DOHH2 (cell line): ENCODE results near the gene FGF1.

ENCODE experiments used
- H3F3A ChIP-seq: fragments of 200-600 bp; sonication (generic), shearing (Covaris generic); 2 replicates; pipeline ENCODE4 v1.6.0; 2016; ENCODE audit warnings: antibody characterized with exemption, mild to moderate bottlenecking; ENCODE audit not compliant: control insufficient read depth, insufficient read depth
- H3K27ac ChIP-seq: fragments of 200-600 bp; sonication (generic); 2 replicates; pipeline ENCODE4 v1.5.1; 2014; ENCODE audit warnings: low read depth, mild to moderate bottlenecking, low read length, moderate library complexity
- H3K27me3 ChIP-seq: fragments of 200-600 bp; sonication (generic); 2 replicates; pipeline ENCODE4 v1.6.1; 2014; ENCODE audit warnings: mild to moderate bottlenecking, low read length, mixed read lengths; ENCODE audit not compliant: control insufficient read depth
- H3K36me3 ChIP-seq: fragments of 200-600 bp; sonication (generic); 2 replicates; pipeline ENCODE4 v1.6.1; 2014; ENCODE audit warnings: mild to moderate bottlenecking, low read length, moderate library complexity, mixed read lengths; ENCODE audit not compliant: control insufficient read depth
- H3K4me1 ChIP-seq: fragments of 200-600 bp; sonication (generic); 2 replicates; pipeline ENCODE4 v1.6.1; 2014; ENCODE audit warnings: mild to moderate bottlenecking, low read length, mixed read lengths; ENCODE audit not compliant: control insufficient read depth
- H3K4me2 ChIP-seq: fragments of 200-600 bp; sonication (generic); 2 replicates; pipeline ENCODE4 v1.6.0; 2014; ENCODE audit warnings: mild to moderate bottlenecking, low read length, moderate library complexity
- H3K4me3 ChIP-seq: fragments of 200-600 bp; sonication (generic); 2 replicates; pipeline ENCODE4 v1.5.1; 2014; ENCODE audit warnings: mild to moderate bottlenecking, low read length, mixed read lengths
- H3K79me2 ChIP-seq: fragments of 200-600 bp; sonication (generic); 2 replicates; pipeline ENCODE4 v1.6.1; 2014; ENCODE audit warnings: mild to moderate bottlenecking, low read length, mixed read lengths; ENCODE audit not compliant: control insufficient read depth
- H3K9me2 ChIP-seq: fragments of 200-600 bp; sonication (generic); replicated peaks from 2 replicates; pipeline ENCODE4 v1.6.1; 2014; ENCODE audit warnings: mild to moderate bottlenecking, low read length, mixed read lengths; ENCODE audit not compliant: control insufficient read depth
- H3K9me3 ChIP-seq: fragments of 200-600 bp; sonication (generic); 2 replicates; pipeline ENCODE4 v1.6.1; 2014; ENCODE audit warnings: antibody characterized with exemption, low read length, mixed read lengths; ENCODE audit not compliant: control insufficient read depth, insufficient read depth
- H4K20me1 ChIP-seq: fragments of 200-600 bp; sonication (generic); 2 replicates; pipeline ENCODE4 v1.6.0; 2014; ENCODE audit warnings: low read depth, mild to moderate bottlenecking, antibody characterized with exemption, low read length, moderate library complexity; ENCODE audit not compliant: control insufficient read depth, insufficient read depth
- CTCF ChIP-seq: fragments of 200-600 bp; sonication (generic); IDR thresholded peaks from one replicate; pipeline ENCODE4 v1.5.1; 2014; ENCODE audit warnings: antibody characterized with exemption, mild to moderate bottlenecking, low read depth, low read length; ENCODE audit not compliant: poor library complexity, severe bottlenecking
- EZH2phosphoT487 ChIP-seq: fragments of 200-600 bp; sonication (generic); IDR thresholded peaks from 2 replicates; pipeline ENCODE4 v1.6.1; 2017; ENCODE audit warnings: borderline replicate concordance, mild to moderate bottlenecking, antibody characterized with exemption, low read length, moderate library complexity, mixed read lengths

FGF1 gene

DNA sequence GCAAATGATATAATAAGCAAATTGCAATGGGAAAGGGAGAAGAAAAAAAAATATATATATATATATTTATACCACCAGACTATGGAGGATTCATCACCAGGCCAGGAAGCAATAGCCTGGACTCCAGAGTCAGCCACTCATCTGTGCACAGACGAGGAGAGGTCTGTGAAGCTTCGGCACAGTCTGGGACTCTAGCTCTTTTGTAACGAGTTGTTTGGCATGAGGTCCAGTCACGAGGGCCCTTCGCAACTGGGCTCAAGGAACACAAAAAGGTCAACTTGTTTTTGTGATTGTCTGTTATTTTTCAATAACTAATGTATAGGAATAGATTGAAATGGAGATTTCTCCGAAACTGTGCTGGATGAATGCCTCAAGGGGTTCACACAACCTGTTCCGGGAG is 14.7 kb upstream of the FGF1 start:
- no peak overlapping the region for H3K4me3 ChIP-seq
- H3K4me2 ChIP-seq, result no peak overlapping the region
- no peaks in the 10 kb centered on the region for H3K9me3 ChIP-seq
- no peaks in the 10 kb centered on the region for H3K79me2 ChIP-seq
- no peaks in the 10 kb centered on the region for H3F3A ChIP-seq
- no peaks in the 10 kb centered on the region for H3K4me1 ChIP-seq
- no peaks in the 10 kb centered on the region for H3K36me3 ChIP-seq
- H3K27me3 ChIP-seq, result peaks cover 19% of the 10 kb centered on the region
- H3K27ac ChIP-seq, result no peak overlapping the region
- no peaks in the 10 kb centered on the region for H4K20me1 ChIP-seq
- TF ChIP-seq CTCF (no peak), EZH2phosphoT487 (no peak)
- H3K9me2 ChIP-seq, result no peaks in the 10 kb centered on the region

DNA sequence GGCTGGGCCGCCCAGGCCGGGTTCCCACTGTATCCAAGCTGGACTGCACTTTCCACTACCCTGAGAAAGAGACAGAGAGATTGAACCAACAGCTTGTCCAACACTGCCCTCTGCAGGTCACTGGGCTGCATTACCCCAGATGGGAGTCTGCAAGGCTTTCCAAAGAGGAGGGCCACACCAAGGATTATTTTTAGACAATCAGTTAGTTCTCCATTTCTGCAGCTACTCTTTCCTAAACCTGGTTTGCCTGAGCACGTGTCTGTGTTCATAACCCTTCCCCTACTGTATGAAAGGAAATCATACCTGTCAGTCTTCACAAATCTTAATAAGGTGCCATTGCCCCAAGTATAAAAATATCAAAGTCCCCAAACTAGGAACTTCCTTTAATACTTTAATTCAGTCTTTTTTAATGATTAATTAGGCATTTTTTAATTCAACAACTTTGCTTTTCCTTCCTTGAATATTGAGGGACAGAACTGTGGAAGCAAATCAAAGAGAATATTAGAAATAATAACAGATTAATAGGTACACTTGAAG is 13.4 kb upstream of the FGF1 start:
- no peaks in the 10 kb centered on the region for H3K9me2 ChIP-seq
- H3K9me3 ChIP-seq, result no peaks in the 10 kb centered on the region
- TF ChIP-seq CTCF, result peak; percentile 88
- no peak for TF ChIP-seq EZH2phosphoT487
- no peaks in the 10 kb centered on the region for H3K4me1 ChIP-seq
- no peaks in the 10 kb centered on the region for H3K36me3 ChIP-seq
- H4K20me1 ChIP-seq, result no peaks in the 10 kb centered on the region
- no peak overlapping the region for H3K4me2 ChIP-seq
- no peak overlapping the region for H3K27ac ChIP-seq
- H3F3A ChIP-seq, result no peaks in the 10 kb centered on the region
- H3K4me3 ChIP-seq, result no peak overlapping the region
- peaks cover 19% of the 10 kb centered on the region for H3K27me3 ChIP-seq
- H3K79me2 ChIP-seq, result no peaks in the 10 kb centered on the region

- TF ChIP-seq CTCF (no peak), EZH2phosphoT487 (no peak)
- Histone ChIP-seq H3K9me3 (no peaks in the 10 kb centered on the region), H3K4me3 (no peak overlapping the region), H3K27ac (no peak overlapping the region), H3K4me2 (no peak overlapping the region), H3K79me2 (no peaks in the 10 kb centered on the region), H3K27me3 (peaks cover 19% of the 10 kb centered on the region), H3K4me1 (no peaks in the 10 kb centered on the region), H3K36me3 (no peaks in the 10 kb centered on the region), H4K20me1 (no peaks in the 10 kb centered on the region), H3F3A (no peaks in the 10 kb centered on the region), H3K9me2 (no peaks in the 10 kb centered on the region)
Observed at GRCh38 chr5:142698447-142699183, 12.7 kb upstream of the FGF1 start.
